Stimulated activated naive CD4-positive, alpha-beta T cell treated with Interleukin-2 at 50 U/mL for 16 hours (primary cell): Measurements from ENCODE around the gene SEC31A.
"Not testable (repeated sequence)": the region's sequence is repeated elsewhere in the genome, so short reads cannot be mapped to it uniquely, and the experiment has no call there.

Source experiments
- DNase-seq: peaks from one replicate; lab custom pipeline; 2025; lab: John Stamatoyannopoulos, UW

SEC31A gene

GRCh38 chr4:82890901-82891706 is at the start of gene SEC31A:
SEC31A (minus strand) TSS chr4:82891153; CDS start chr4:82881936, 9,217 bp downstream.
- DNase-seq = peak; percentile 98

GRCh38 chr4:82939414-82939813 is 48.5 kb upstream of the SEC31A start:
- no peak for DNase-seq

- no peak for DNase-seq
These were observed 43.5 kb upstream of the SEC31A start for GRCh38 chr4:82934441-82934840.

GRCh38 chr4:82930848-82931755 is 40.1 kb upstream of the SEC31A start:
- DNase-seq = no peak

DNA sequence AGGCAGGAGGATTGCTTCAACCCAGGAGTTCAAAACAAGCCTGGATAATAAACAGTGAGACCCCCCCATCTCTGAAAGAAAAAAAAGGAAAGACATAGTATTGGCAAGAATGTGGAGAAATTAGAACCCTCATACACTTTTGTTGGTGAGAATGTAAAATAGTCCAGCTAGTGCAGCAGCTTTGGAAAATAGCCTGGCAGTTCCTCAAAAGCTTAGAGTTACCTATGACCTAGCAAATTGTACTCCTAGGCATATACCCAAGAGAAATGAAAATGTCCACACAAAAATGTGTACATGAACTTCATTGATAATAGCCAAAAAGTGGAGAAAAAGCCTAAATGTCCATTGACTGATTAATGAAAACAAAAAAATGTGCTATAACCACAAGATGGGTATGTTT is 30.8 kb upstream of the SEC31A start:
- no peak for DNase-seq

DNA sequence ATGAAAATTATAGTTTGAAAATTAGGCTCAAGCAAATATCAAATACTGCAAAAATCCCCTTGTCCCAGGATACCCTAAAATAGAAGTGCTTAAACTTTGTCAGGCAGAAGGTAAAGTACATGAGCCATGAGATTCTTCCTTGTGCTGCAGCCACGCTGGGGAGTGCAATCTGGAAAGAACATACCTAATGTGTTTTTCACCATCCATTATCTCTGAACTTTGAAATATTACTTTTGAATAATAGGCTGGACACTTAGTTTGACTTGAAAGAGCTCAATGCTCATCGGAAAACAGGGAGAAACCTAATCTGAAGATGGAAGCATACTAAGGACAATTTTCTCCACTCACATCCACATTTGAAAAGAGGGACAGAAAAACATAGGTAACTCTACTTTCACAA is 28.4 kb upstream of the SEC31A start:
- DNase-seq = no peak

DNA sequence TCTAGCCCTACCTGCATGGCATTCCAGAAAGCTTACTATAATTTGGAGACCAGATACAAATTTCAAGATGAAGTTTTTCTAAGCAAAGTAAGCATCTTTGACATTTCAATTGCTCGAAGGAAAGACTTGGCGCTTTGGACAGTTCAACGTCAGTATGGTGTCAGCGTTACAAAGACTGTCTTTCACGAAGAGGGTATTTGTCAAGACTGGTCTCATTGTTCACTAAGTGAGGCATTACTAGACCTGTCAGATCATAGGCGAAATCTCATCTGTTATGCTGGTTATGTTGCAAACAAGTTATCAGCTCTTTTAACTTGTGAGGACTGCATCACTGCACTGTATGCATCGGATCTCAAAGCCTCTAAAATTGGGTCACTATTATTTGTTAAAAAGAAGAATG is 27.1 kb upstream of the SEC31A start:
- DNase-seq = no peak

DNA sequence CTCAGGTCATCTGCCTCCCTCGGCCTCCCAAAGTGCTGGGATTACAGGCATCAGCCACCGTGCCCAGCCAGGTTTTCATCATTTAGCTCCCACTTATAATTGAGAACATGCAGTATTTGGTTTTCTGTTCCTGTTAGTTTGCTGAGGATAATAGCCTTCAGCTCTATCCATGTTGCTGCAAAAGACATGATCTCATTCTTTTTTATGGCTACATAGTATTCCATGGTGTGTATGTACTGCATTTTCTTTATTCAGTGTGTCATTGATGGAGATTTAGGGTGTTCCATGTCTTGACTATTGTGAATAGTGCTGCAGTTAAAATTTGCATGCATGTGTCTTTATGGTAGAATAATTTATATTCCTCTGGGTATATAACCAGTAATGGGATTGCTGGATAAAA is 23.0 kb upstream of the SEC31A start:
- DNase-seq = not testable (repeated sequence)

DNA sequence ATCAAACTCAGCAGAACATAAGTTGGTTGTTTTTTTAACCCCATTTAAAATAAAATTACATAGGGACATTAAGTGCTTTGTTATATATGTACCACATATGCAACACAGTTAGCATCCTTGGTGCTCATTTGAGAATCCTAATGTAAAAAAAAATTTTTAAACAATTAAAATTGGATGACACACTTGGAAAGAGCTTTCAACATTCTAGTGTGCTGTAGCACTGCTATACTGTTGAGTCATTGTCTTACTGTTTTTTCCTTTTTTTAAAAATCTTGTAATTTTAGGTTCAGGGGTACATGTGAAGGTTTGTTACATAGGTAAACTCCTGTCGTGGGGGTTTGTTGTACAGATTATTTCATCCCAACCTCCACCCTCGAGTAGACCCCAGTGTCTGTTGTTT is 22.4 kb upstream of the SEC31A start:
- no peak for DNase-seq

DNA sequence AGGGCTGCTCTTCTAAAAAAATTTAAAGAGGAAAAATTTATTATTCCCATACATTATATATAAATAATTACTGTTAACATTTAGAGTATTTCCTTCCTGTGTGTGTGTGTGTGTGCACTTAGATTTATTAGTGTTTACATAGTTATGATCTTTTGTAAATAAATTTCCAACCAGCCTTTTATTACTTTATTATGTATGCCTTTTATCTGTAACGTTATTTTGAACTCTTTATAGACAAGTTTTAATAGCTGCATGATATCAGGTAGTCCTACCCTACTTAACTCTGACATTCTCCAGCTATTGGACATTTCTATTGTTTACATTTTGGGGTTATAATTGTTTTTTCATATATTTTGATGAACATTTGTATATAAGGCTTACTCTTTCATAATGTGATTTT is 18.4 kb upstream of the SEC31A start:
- no peak for DNase-seq

DNA sequence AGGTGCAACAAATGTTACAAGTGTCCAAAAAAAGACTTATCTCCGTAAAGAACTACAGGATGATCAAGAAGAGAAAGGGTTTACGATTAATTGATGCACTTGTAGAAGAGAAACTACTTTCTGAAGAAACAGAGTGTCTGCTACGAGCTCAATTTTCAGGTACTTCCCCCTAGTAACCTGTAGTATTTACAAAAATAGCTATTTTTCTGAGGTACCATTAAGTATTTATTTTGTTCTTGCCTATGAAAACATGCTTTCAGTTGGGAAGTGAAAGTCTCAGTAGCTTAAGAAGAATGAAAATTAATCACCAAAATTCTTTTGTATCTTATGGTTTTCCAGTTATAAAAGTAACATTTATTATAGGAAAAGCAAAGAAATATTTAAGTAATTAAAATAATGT is 15.5 kb upstream of the SEC31A start:
- DNase-seq = no peak

GRCh38 chr4:82905205-82905604 is 14.3 kb upstream of the SEC31A start:
- peak; percentile 43 for DNase-seq

DNA sequence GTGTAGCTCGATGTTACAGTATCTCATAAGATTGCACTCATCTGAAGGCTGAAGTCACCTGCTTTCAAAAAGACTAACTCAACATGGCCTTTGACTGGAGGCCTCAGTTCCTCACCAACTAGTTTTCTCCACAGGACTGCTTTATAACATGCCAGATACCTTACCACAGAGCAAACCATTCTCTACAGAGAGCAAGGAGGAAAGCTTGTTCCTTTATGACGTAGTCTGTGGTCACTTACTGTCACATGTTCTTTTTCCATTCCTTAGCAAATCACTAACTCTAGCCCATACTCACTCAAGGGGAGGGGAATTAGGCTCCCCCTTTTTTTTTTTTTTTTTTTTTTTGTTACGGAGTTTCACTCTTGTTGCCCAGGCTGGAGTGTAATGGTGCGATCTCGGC is 12.8 kb upstream of the SEC31A start:
- DNase-seq = no peak

GRCh38 chr4:82901183-82901718 is 10.3 kb upstream of the SEC31A start:
- DNase-seq = no peak

DNA sequence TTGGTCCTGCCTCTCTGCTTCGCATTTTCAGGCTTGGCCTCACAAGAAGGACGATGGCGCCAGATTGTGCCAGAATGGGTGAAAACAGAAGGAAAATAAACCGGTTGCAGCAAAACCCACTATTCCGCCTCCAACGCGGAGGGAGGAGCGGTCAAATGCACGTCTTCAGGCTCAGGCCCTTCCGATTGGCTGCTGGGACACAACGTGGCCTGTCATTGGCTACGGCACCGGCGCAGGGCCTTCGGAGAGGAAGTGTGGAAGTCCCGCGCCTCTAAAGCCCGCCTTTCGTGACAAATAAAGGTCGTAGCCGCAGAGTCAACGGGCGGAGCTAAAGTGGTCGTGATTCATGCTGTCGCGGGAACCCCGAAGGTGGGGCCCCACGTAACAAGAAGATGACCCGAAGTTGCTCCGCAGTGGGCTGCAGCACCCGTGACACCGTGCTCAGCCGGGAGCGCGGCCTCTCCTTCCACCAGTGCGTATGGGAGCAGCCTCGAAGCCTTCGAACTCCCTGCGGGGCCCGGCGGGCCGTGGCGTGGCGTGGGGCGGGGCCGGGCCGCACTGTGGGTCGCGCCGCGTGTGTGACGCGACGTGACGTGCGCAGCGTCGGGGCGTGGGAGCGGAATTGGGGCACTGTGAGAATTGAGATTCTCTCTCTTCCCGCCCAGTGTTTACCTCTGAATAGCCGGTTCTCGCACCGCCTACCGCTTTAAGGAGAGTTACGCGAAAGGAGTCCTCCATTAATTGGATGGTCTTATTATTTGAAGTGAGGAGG is 9.6 kb upstream of the SEC31A start, which contains the start of gene THAP9:
Gene THAP9 (plus strand): TSS at position 325 of the 772 bp plus-strand sequence. CDS start 68 bp downstream, at position 393.
- peak; percentile 99 for DNase-seq

GRCh38 chr4:82900066-82900410 is 9.1 kb upstream of the SEC31A start:
- DNase-seq = no peak

- no peak for DNase-seq
These were observed 8.6 kb upstream of the SEC31A start for GRCh38 chr4:82899374-82900065.

DNA sequence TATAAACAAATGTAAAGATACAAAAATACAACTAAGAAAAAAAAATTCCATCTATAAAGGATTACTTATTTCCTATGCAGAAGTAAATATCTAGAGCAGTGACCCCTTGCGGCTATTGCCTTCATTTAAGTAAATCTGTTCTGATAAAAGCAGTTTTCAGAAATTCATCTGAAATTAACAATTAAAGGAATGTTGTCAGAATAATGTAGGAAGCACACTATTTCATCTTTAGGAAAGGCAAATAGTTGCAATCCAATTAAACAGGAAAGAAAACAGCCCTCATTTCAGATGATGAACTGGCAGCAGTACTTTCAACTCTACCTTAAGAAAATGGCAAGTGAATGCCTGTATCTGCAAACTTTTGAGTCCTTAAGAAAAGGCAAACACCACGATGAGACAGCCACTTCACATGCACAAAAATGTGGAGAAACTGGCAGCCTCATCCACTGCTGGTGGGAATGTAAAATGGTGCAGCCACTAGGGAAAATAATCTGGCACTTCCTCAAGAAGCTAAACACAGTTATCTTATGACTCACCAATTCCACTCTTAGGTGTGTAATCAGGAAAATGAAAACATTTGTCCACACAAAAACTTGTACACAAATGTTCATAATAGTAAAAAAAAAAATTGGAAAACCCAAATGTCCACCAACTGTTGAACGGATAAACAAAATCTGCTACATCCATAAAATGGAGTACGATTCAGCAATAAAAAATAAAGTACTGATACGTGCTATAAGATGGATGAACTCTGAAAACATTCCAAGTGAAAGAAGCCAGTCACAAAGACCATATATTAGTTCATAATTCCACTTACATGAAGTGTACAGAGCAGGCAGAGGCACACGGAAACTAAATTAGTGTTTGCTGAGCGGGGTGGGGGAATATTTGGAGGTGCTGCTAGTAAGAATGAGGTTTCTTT is 7.6 kb upstream of the SEC31A start:
- no peak for DNase-seq

- DNase-seq = no peak
These were observed 5.8 kb upstream of the SEC31A start for GRCh38 chr4:82896755-82897154.

DNA sequence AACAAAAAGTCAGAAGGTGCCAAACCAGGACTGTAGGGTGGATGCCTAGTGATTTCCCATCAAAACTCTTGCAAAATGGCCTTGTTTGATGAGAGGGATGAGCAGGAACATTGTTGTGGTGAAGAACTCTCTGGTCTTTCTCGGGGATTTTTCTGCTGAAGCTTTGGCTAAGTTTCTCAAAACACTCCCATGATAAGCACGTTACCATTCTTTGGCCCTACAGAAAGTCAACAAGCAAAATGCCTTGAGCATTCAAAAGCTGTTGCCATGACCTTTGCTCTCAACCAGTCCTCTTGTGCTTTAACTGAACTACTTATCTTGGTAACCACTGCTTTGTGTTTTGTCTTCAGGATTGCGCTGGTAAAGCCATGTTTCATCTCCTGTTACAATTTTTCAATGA is 3.0 kb upstream of the SEC31A start:
- no peak for DNase-seq
